ENCODE results near the gene TXNL4B. TPM values are rescaled to one million over a fixed set of nuclear protein-coding genes. Genes with fewer than 3 reads are reported as not detected.

TXNL4B gene
- total RNA-seq, 1 donor from 2014 or later, result 6.5 TPM

DNA sequence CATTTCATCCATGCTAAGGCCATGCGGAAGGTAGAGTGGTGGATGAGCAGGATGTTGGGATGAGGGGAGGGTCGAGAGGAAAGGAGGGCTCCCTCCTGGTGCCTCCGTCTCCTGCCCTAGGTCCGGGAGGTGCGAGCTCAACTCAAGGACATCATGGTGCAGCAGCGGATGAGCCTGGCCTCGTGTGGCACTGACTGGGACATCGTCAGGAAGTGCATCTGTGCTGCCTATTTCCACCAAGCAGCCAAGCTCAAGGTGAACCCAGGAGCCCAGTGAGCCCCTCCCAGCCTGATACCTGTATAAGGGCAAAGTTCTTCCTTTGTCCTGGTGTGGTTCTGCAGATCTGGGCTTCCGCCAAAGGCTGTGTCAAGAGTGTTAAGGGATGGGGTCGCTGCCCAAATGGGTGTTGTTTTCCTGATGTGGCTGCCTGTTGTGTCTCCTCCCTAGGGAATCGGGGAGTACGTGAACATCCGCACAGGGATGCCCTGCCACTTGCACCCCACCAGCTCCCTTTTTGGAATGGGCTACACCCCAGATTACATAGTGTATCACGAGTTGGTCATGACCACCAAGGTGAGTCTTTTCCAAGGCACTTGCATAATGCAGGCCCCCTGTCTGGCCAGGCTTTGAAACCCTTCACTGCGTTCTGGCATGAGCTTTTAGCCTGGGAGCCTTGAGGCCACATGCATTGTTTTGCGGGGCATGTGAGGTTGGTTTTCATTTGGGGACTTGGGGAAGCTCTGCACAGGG, 15.1 kb upstream of the TXNL4B start:
- TF ChIP-seq, protein P1, sequence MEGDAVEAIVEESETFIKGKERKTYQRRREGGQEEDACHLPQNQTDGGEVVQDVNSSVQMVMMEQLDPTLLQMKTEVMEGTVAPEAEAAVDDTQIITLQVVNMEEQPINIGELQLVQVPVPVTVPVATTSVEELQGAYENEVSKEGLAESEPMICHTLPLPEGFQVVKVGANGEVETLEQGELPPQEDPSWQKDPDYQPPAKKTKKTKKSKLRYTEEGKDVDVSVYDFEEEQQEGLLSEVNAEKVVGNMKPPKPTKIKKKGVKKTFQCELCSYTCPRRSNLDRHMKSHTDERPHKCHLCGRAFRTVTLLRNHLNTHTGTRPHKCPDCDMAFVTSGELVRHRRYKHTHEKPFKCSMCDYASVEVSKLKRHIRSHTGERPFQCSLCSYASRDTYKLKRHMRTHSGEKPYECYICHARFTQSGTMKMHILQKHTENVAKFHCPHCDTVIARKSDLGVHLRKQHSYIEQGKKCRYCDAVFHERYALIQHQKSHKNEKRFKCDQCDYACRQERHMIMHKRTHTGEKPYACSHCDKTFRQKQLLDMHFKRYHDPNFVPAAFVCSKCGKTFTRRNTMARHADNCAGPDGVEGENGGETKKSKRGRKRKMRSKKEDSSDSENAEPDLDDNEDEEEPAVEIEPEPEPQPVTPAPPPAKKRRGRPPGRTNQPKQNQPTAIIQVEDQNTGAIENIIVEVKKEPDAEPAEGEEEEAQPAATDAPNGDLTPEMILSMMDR (conservative IDR thresholded peaks at IDR 0.05; ENCODE audit: low read depth, low read length), result no peak
- DNase-seq (ENCODE audit: low read depth), result no peak
- H3K4me3 ChIP-seq (ENCODE audit: low read depth, low read length), result no peak overlapping the region

DNA sequence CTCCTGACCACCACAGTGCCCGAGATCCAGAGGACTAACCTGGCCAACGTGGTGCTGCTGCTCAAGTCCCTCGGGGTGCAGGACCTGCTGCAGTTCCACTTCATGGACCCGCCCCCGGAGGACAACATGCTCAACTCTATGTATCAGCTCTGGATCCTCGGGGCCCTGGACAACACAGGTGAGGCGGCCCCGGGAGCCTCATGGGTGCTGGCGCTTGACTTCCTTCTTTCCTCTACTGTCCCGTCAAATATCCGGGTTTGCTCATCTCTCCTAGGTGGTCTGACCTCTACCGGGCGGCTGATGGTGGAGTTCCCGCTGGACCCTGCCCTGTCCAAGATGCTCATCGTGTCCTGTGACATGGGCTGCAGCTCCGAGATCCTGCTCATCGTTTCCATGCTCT, 14.0 kb upstream of the TXNL4B start:
- TF ChIP-seq, protein P1 (conservative IDR thresholded peaks at IDR 0.05; ENCODE audit: low read depth, low read length), result no peak
- no peak for DNase-seq (ENCODE audit: low read depth)
- H3K4me3 ChIP-seq (ENCODE audit: low read depth, low read length), result no peak overlapping the region

DNA sequence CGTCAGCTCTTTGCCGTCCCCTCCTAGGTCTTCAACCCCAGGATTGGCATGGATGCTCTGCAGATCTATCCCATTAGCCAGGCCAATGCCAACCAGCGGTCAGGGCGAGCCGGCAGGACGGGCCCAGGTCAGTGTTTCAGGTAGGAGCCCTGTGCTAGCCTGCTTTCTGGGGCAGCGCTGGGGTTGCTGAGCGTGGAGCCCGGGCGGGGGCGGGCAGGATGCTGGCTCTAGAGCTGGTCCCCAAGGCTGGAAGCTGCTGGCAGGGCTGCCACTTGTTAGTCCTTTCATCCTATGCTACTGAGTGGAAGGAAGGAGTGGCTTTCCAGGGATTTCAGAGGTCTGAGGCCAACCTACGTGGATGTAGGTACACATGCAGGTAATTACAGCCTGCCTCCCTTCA, 12.6 kb upstream of the TXNL4B start:
- no peak for DNase-seq (ENCODE audit: low read depth)
- no peak overlapping the region for H3K4me3 ChIP-seq (ENCODE audit: low read depth, low read length)
- TF ChIP-seq, protein P1 (conservative IDR thresholded peaks at IDR 0.05; ENCODE audit: low read depth, low read length), result no peak

DNA sequence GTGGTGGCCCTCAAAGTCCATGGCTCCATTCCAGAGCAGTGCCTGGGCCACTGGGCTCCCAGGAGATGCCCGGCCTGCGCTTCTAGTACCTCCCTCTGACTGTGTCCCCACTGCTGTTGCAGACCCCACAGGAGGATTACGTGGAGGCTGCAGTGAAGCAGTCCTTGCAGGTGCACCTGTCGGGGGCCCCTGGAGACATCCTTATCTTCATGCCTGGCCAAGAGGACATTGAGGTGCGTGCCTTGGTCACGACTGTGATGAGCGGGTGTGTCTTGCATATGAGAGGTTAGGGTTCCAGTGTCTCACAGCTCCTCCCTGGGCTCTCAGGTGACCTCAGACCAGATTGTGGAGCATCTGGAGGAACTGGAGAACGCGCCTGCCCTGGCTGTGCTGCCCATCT, 11.5 kb upstream of the TXNL4B start:
- TF ChIP-seq, protein P1 (conservative IDR thresholded peaks at IDR 0.05; ENCODE audit: low read depth, low read length), result no peak
- no peak for DNase-seq (ENCODE audit: low read depth)
- no peak overlapping the region for H3K4me3 ChIP-seq (ENCODE audit: low read depth, low read length)

DNA sequence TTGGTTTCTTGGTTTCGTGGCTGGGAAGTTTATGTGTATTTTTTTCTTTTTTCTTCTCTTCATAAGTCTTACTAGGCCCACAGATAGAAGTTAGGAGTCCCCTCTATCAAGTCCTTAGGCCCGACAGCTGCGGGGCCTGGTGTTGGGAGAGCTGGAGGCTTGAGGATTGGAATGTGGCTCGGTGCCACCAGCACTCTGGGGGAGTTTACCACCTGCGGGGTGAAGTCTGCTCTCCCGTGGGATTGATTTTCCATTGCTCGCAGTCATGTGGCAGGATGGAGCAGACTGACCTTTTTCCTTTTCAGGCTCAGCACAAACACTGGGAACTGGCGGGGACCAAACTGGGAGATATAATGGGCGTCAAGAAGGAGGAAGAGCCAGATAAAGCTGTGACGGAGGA, 7.8 kb upstream of the TXNL4B start:
- DNase-seq (ENCODE audit: low read depth), result no peak
- H3K4me3 ChIP-seq (ENCODE audit: low read depth, low read length), result no peak overlapping the region
- TF ChIP-seq, protein P1 (conservative IDR thresholded peaks at IDR 0.05; ENCODE audit: low read depth, low read length), result no peak

DNA sequence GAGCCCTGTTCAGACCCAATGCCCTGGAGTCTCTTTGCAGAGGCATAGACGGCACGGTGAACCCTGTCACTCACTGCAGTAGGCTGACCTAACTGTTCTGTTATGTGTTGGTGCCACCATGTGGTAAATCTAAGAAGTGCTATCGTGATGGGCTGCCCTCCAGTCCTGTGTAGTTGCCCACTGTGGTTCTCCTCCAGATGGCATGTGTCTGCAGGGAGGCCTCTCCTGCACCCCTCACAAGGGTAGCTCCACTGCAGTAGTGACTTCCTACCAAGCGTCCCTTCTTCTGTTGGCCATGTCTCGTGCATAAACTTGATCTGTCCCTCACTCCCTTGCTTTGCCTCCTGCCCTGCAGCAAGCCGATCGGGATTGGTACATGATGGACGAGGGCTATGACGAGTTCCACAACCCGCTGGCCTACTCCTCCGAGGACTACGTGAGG, 6.0 kb upstream of the TXNL4B start:
- TF ChIP-seq, protein P1 (conservative IDR thresholded peaks at IDR 0.05; ENCODE audit: low read depth, low read length), result peak; percentile 69
- no peak overlapping the region for H3K4me3 ChIP-seq (ENCODE audit: low read depth, low read length)
- no peak for DNase-seq (ENCODE audit: low read depth)

DNA sequence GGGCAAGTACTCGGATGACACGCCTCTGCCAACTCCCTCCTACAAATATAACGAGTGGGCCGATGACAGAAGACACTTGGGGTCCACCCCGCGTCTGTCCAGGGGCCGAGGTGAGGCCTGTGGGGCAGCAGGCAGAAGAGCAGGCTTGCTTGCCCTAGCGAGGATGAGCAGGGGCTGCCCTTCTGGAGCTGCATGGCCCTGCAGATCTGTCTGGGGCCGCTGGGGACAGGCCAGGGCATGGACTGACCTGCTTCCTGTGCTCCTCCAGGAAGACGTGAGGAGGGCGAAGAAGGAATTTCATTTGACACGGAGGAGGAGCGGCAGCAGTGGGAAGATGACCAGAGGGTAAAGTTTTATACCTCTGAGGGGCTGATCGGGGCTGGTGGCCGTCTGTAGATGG, 5.5 kb upstream of the TXNL4B start:
- H3K4me3 ChIP-seq (ENCODE audit: low read depth, low read length), result no peak overlapping the region
- no peak for DNase-seq (ENCODE audit: low read depth)
- TF ChIP-seq, protein P1 (conservative IDR thresholded peaks at IDR 0.05; ENCODE audit: low read depth, low read length), result no peak

Data from epithelial cell of proximal tubule (primary cell).